Epidermal melanocyte (primary cell): ENCODE data around the gene RNF213.
"Not testable (repeated sequence)": the region's sequence is repeated elsewhere in the genome, so short reads cannot be mapped to it uniquely, and the experiment has no call there.

Source experiments
- DNase-seq: peaks from one replicate; pipeline ENCODE4 v3.0.0; 2011; ENCODE audit warnings: low spot score; ENCODE audit not compliant: insufficient read length

Gene RNF213

GRCh38 chr17:80267391-80267790 lies 6.7 kb downstream of the RNF213 start:
- DNase-seq, result no peak

- DNase-seq, result no peak
Measured at GRCh38 chr17:80268427-80268826, 7.8 kb downstream of the RNF213 start.

GRCh38 chr17:80269405-80269807 lies 8.8 kb downstream of the RNF213 start:
- DNase-seq, result no peak

GRCh38 chr17:80270104-80270503 lies 9.5 kb downstream of the RNF213 start:
- no peak for DNase-seq

DNA sequence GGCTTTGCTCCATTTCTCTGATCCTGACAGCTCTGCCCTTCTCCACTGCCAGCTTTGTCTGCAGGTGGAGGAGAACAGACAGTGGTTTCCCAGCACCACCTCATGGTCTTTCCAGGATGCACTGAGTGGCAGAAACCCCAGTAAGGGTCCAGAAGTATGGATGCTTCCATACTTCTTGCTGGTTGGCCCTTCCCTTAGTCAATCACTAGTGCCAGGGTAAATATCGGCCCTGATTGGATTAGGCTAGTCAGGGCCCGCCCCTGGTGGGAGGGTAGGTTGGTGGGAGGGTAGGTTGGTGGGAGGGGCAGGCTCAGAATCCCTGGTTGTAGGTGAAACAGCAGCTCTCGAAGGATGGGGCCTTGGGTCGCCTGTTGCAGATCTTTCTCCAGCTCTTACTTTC lies 10.2 kb downstream of the RNF213 start:
- DNase-seq, result no peak

DNA sequence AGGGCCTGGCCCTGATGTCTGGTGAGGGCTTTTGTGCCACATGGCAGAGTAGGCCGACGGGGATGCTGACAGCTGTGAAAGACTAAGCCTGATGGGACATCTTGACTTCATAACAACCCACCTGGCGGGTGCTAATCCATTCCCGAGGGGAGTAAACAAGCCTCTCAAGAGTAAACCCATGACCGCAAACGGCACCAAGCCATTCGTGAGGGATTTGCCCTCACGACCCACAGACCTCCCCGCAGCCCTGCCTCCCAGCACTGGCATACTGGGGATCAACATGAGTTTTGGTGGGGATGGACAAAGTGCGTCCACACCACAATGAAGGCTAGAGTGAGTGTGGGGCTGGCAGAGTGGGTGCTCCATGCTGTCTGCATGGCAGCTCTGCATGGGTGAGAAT lies 11.7 kb downstream of the RNF213 start:
- DNase-seq, result no peak

DNA sequence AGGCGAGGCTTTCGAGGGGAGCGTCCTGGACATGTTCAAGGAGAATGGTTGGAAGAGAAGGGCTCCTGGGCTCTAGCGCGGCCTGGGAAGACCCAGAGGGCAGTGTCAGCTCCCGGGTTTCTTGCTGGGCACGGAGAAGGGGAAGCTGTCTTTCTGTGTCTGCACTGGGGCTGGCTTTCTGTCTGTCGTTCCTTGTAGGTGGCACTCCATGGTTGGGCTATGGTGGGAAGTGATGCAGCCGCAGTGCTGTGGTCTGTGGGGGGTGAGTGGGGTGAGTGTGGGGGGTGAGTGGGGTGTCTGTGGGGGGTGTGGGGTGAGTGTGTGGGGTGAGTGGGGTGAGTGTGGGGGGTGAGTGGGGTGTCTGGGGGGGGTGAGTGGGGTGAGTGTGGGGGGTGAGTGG lies 13.7 kb downstream of the RNF213 start:
- no peak for DNase-seq

DNA sequence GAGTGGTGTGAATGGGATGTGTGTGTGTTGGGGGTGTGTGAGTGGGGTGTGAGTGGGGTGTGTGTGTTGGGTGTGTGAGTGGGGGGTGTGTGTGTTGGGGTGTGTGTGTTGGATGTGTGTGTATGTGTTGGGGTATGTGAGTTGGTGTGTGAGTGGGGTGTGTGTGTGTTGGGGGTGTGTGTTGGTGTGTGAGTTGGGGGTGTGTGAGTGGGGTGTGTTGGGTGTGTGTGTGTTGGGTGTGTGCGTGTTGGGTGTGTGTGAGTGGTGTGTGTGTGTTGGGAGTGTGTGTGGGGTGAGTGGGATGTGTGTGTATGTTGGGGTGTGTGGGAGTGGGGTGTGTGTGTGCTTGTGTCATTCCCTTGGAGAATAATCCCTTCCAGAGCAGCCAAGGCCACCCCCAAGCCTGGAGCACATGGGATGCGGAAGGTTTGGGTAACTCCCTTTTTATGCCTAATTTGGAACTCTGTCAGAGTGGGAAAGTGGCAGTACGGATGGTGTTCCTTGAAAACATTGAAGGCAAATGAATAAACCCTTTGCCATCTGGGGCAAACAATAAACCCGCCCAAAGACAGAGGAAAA lies 14.3 kb downstream of the RNF213 start:
- DNase-seq, result no peak

GRCh38 chr17:80275857-80276256 lies 15.2 kb downstream of the RNF213 start:
- DNase-seq, result not testable (repeated sequence)

DNA sequence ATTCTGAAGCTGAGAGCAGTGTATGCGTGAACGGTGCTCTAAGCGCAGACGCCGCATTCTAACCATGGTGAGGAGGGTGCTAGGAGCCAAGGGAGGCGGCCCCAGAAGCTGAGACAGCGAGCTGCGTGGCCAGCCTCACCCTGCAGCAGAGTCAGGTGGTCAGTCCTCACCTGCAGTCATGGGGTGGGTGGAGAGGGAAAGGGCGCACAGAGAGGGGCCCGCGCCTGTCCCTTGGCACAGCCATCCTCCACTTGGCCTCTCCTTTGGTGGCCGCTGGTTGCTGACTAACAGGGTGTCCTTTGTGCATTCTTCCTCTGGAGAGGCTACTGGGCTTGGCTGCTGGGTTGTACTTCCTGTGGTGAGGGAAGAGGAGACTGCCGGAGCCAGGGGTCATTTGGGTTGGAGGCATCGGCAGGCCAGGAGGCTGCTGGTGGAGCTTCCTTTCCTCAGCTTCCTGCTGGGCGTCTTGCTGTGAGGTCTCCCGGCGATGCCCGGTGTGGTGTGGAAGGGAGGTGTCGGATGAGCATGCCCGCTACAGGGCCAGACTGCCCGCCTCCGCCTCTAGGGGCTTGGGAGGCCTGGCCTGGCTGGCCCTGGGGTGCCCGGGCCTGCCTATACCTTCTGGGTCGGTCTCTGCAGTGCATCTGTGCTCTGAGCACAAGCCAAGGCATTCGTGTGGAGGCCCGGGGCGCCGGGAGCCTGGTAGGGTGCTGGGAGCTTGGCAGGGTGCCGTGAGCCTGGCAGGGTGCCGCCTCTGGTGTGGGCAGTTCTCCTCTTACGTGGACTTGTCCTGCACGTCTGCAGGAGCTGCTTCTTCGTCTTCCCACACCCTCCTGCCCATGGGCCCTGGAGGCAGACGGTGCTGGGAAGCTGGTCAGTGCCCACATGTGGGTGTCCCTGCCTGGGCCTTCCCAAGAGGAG lies 17.4 kb downstream of the RNF213 start:
- DNase-seq, result no peak

DNA sequence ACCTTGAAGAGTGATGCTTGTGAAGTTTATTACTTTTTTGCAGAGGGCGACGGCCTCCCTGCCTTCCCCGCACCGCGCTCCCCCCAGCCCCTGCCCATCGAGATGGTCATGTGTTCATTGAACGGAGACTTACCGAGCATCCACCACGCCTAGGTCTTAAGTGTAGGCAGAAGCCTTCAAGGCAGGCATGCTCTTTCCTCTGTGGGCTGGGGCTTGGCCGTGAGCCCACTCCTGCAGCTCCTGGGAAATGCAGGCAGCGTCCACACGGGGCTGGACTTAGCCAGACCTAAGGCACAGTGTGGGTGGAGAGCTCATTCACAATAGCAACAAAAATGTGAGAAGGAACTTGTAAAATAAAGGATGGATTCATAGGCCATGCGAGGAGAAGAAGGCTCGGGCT lies 19.2 kb downstream of the RNF213 start:
- DNase-seq, result peak; percentile 95

DNA sequence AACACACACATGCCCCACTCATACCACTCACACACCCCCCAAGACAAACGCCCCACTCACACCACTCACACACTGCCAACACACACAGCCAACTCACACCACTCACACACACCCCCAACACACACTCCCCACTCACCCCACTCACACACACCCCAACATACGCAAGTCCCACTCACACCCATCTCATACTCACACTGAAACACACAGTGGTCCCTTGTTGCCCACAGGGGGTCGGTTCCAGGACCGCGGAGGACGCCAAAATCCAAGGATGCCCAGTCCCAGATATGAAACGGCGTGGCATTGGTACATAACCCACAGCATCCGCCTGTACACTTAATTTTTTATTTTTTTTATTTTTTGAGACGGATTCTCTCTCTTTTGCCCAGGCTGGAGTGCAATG lies 20.9 kb downstream of the RNF213 start:
- no peak for DNase-seq

- no peak for DNase-seq
Measured at GRCh38 chr17:80283116-80283852, 22.6 kb downstream of the RNF213 start.

DNA sequence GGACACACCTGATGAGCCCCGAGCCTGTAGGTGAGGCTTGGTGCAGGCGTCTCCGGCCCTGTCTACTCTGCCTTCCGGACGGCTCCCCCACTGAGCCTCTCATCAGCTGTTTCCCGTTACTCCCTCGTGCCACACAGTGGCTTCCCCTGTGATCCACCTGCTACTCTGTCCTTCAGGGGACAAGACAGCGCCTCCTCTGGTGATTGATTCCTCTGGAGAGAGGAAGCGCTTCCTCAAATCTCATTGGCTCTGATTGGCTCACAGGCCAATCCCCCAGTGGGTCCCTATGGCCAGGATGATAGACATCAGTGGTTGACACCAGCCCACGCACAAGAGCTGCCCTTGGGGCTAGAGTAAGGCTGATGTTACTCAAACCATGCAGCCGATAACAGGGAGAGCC lies 24.0 kb downstream of the RNF213 start:
- no peak for DNase-seq

DNA sequence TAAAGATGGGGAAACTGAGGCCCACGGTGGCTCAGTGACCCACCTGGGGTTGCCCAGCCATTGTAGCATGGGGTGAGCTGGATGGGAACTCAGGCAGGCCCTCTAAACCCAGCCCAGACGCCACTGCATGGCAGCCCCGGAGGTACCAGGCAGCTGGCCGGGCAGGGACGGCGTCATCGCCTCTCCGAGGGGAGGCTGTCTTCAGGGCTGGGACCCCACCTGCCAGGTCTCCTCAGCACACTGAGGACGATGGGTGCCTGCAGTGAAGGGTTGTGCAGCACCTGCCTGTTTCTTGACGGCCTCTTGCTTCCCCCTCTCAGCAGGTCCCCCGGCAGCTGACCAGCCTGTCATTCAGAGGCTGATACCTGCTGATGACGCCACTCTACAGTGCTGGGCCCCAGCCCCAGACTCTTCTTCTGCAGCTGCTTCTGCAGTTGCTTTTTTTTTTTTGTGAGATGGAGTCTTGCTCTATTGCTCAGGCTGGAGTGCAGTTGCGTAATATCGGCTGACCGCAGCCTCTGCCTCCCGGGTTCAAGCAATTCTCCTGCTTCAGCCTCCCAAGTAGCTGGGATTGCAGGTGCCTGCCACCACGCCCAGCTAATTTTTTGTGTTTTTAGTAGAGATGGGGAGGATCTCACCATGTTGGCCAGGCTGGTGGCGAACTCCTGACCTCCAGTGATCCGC lies 24.7 kb downstream of the RNF213 start:
- no peak for DNase-seq

GRCh38 chr17:80286638-80286960 lies 25.9 kb downstream of the RNF213 start:
- DNase-seq, result no peak

GRCh38 chr17:80287038-80287437 lies 26.4 kb downstream of the RNF213 start:
- no peak for DNase-seq

DNA sequence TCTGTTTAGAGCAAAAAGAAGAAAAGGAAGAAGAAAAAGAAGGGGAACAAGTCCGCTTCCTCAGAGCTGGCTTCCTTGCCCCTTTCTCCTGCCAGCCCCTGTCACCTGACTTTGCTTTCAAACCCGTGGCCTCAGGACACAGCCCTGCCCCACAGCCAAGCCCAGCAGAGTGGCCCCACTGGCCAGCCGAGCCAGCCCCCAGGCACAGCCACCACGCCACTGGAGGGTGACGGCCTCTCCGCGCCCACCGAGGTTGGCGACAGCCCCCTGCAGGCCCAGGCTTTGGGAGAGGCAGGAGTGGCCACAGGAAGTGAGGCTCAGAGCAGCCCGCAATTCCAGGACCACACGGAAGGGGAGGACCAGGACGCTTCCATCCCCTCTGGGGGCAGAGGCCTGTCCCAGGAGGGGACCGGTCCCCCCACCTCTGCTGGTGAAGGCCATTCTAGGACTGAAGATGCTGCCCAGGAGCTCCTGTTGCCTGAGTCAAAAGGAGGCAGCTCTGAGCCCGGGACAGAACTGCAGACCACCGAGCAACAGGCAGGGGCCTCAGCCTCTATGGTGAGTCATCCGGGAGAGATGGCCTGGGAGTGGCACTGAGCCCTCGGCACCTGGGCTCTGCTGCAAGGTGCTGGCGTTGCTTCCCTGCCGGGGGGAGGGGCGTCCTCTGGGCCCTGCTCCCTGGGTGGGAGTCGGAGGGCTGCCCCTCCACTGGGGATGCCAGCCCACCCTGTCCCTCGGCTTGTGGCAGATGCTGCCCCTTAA lies 27.3 kb downstream of the RNF213 start:
- DNase-seq, result no peak

DNA sequence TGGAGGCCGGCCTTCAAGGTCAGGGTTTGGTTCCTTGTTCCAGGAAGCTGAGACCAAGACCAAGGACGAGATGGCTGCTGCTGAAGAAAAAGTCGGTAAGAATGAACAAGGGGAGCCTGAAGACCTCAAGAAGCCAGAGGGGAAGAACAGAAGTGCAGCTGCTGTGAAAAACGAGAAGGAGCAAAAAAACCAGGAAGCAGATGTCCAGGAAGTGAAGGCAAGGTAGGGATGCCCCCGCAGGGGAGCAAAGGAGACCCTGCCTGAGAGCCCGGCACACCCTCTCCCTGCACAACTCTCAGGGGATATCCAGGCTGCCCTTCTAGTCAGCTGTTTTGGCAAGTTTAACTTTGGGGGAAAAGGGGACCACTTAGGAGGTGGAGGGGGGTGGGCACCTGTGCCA lies 29.0 kb downstream of the RNF213 start:
- DNase-seq, result no peak

DNA sequence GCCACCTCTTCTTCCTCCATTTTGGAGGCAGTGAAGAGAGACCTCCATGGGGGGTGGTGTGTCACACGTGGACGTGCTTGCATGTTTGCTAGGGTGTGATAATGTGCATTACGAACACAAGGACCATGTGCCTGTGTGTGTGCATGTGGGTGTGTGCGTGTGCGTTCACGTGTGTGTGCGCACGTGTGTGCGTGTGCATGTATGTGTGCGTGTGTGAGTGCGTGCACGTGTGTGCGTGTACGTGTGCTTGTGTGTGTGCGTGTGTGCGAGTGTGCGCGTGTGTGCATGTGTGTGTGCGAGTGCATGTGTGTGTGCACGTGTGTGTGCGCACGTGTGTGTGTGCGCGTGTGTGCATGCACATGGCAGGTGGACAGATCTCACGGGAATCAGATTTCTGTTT lies 29.5 kb downstream of the RNF213 start:
- no peak for DNase-seq

GRCh38 chr17:80291260-80291659 lies 30.6 kb downstream of the RNF213 start:
- no peak for DNase-seq
